Measurements from ENCODE around the gene CBLIF. TPM values are rescaled to one million over a fixed set of nuclear protein-coding genes. Genes with fewer than 3 reads are reported as not detected.
"Not testable (repeated sequence)": the region's sequence is repeated elsewhere in the genome, so short reads cannot be mapped to it uniquely, and the experiment has no call there.

The CBLIF gene
- total RNA-seq, 1 experiment from 2014 or later = not detected

- BruUV-seq (replicated peaks) = no TSS peak
- no peaks in the 10 kb centered on the region for H3K4me1 Mint-ChIP-seq (ENCODE audit: low read depth, unreplicated experiment)
- Histone ChIP-seq H3K36me3 (ENCODE audit: control insufficient read depth, insufficient read depth, low read length) (no peaks in the 10 kb centered on the region), H3K4me1 (no peaks in the 10 kb centered on the region), H3K9me3 (no peaks in the 10 kb centered on the region), H3K4me3 (ENCODE audit: low read depth, low read length) (no peak overlapping the region), H3K27me3 (replicated peaks; ENCODE audit: control insufficient read depth, insufficient read depth, low read length) (no peaks in the 10 kb centered on the region)
- no peaks in the 10 kb centered on the region for H3K36me3 Mint-ChIP-seq (ENCODE audit: insufficient read depth, unreplicated experiment)
- intact Hi-C loops (cut with micrococcal nuclease; ENCODE audit: unreplicated experiment) = no loop called here
- ChIA-PET CTCF (no interaction called here), POLR2A (no interaction called here)
- no peaks in the 10 kb centered on the region for H3K27me3 Mint-ChIP-seq (ENCODE audit: insufficient read depth, unreplicated experiment)
- H3K27ac Mint-ChIP-seq (ENCODE audit: unreplicated experiment) = no peak overlapping the region
- no peak for TF ChIP-seq CTCF (IDR thresholded peaks at IDR 0.05; ENCODE audit: insufficient read depth in 1 of 2, low read depth in 1 of 2, low read length in 1 of 2, severe bottlenecking in 1 of 2, unreplicated experiment in 1 of 2)
- H3K9me3 Mint-ChIP-seq (ENCODE audit: unreplicated experiment) = no peaks in the 10 kb centered on the region
- no peak for DNase-seq
- no peak overlapping the region for H3K4me3 Mint-ChIP-seq (ENCODE audit: unreplicated experiment)
Observed at GRCh38 chr11:59849129-59849528, 3.8 kb upstream of the CBLIF start.

GRCh38 chr11:59848439-59848838 is 3.1 kb upstream of the CBLIF start:
- intact Hi-C loops (cut with micrococcal nuclease; ENCODE audit: unreplicated experiment); POLR2A ChIA-PET; H3K9me3 Mint-ChIP-seq (ENCODE audit: unreplicated experiment); H3K36me3 ChIP-seq (ENCODE audit: control insufficient read depth, insufficient read depth, low read length); H3K27me3 ChIP-seq (replicated peaks; ENCODE audit: control insufficient read depth, insufficient read depth, low read length); H3K9me3 ChIP-seq; H3K27ac Mint-ChIP-seq (ENCODE audit: unreplicated experiment); H3K4me1 ChIP-seq; DNase-seq; CTCF ChIA-PET; H3K27me3 Mint-ChIP-seq (ENCODE audit: insufficient read depth, unreplicated experiment); H3K4me1 Mint-ChIP-seq (ENCODE audit: low read depth, unreplicated experiment); H3K4me3 ChIP-seq (ENCODE audit: low read depth, low read length); H3K4me3 Mint-ChIP-seq (ENCODE audit: unreplicated experiment); H3K36me3 Mint-ChIP-seq (ENCODE audit: insufficient read depth, unreplicated experiment); BruUV-seq (replicated peaks): not testable (repeated sequence)

- Mint-ChIP-seq H3K27ac (ENCODE audit: unreplicated experiment) (no peak overlapping the region), H3K9me3 (ENCODE audit: unreplicated experiment) (no peaks in the 10 kb centered on the region), H3K4me3 (ENCODE audit: unreplicated experiment) (no peak overlapping the region), H3K36me3 (ENCODE audit: insufficient read depth, unreplicated experiment) (no peaks in the 10 kb centered on the region), H3K4me1 (ENCODE audit: low read depth, unreplicated experiment) (no peaks in the 10 kb centered on the region), H3K27me3 (ENCODE audit: insufficient read depth, unreplicated experiment) (no peaks in the 10 kb centered on the region)
- no peak overlapping the region for H3K4me3 ChIP-seq (ENCODE audit: low read depth, low read length)
- TF ChIP-seq CTCF (IDR thresholded peaks at IDR 0.05; ENCODE audit: insufficient read depth in 1 of 2, low read depth in 1 of 2, low read length in 1 of 2, severe bottlenecking in 1 of 2, unreplicated experiment in 1 of 2) = no peak
- POLR2A ChIA-PET = no interaction called here
- H3K36me3 ChIP-seq (ENCODE audit: control insufficient read depth, insufficient read depth, low read length) = no peaks in the 10 kb centered on the region
- no peaks in the 10 kb centered on the region for H3K4me1 ChIP-seq
- BruUV-seq (replicated peaks) = no TSS peak
- no peak for DNase-seq
- H3K27me3 ChIP-seq (replicated peaks; ENCODE audit: control insufficient read depth, insufficient read depth, low read length) = no peaks in the 10 kb centered on the region
- CTCF ChIA-PET = no interaction called here
- H3K9me3 ChIP-seq = no peaks in the 10 kb centered on the region
- intact Hi-C loops (cut with micrococcal nuclease; ENCODE audit: unreplicated experiment) = no loop called here
Observed at GRCh38 chr11:59847626-59848025, 2.3 kb upstream of the CBLIF start.

GRCh38 chr11:59846556-59846955 is 1.3 kb upstream of the CBLIF start:
- CTCF ChIA-PET = no interaction called here

More at GRCh38 chr11:59846556-59846955, 1.3 kb upstream of the CBLIF start:
- Mint-ChIP-seq H3K9me3 (ENCODE audit: unreplicated experiment) (no peaks in the 10 kb centered on the region), H3K27ac (ENCODE audit: unreplicated experiment) (no peak overlapping the region), H3K27me3 (ENCODE audit: insufficient read depth, unreplicated experiment) (no peaks in the 10 kb centered on the region), H3K4me1 (ENCODE audit: low read depth, unreplicated experiment) (no peaks in the 10 kb centered on the region), H3K4me3 (ENCODE audit: unreplicated experiment) (no peak overlapping the region), H3K36me3 (ENCODE audit: insufficient read depth, unreplicated experiment) (peaks cover 4% of the 10 kb centered on the region)
- DNase-seq = no peak
- BruUV-seq (replicated peaks) = no TSS peak
- POLR2A ChIA-PET = no interaction called here
- H3K4me1 ChIP-seq = no peaks in the 10 kb centered on the region
- no peak overlapping the region for H3K4me3 ChIP-seq (ENCODE audit: low read depth, low read length)
- TF ChIP-seq CTCF (IDR thresholded peaks at IDR 0.05; ENCODE audit: insufficient read depth in 1 of 2, low read depth in 1 of 2, low read length in 1 of 2, severe bottlenecking in 1 of 2, unreplicated experiment in 1 of 2) = no peak
- no peaks in the 10 kb centered on the region for H3K36me3 ChIP-seq (ENCODE audit: control insufficient read depth, insufficient read depth, low read length)
- intact Hi-C loops (cut with micrococcal nuclease; ENCODE audit: unreplicated experiment) = no loop called here
- no peaks in the 10 kb centered on the region for H3K9me3 ChIP-seq
- no peaks in the 10 kb centered on the region for H3K27me3 ChIP-seq (replicated peaks; ENCODE audit: control insufficient read depth, insufficient read depth, low read length)

Measured in Caco-2 (cell line).